Neural cell (in vitro differentiated cells): ENCODE data around the gene TEX9.

Source experiments
- EP300 ChIP-seq: fragments of 450-650 bp; conservative IDR thresholded peaks from 2 replicates; pipeline ENCODE4 v1.6.1; 2014; ENCODE audit warnings: antibody characterized with exemption, mild to moderate bottlenecking, moderate library complexity; ENCODE audit not compliant: poor library complexity, severe bottlenecking
- EZH2 ChIP-seq: fragments of 200-600, 300-800 bp; shearing (Covaris generic), sonication (generic); IDR thresholded peaks from 2 replicates; pipeline ENCODE4 v1.6.1; 2014; ENCODE audit warnings: antibody characterized with exemption, low read length, borderline replicate concordance, mild to moderate bottlenecking; ENCODE audit not compliant: insufficient read depth, poor library complexity, severe bottlenecking
- MXI1 ChIP-seq: fragments of 450-650 bp; conservative IDR thresholded peaks from 2 replicates; pipeline ENCODE4 v1.6.1; 2014; ENCODE audit warnings: antibody characterized with exemption, mild to moderate bottlenecking; ENCODE audit not compliant: poor library complexity, severe bottlenecking
- POLR2AphosphoS5 ChIP-seq: IDR thresholded peaks from 2 replicates; pipeline ENCODE4 v1.6.1; 2012
- RAD21 ChIP-seq: fragments of 450-650 bp; conservative IDR thresholded peaks from 2 replicates; pipeline ENCODE4 v1.6.1; 2014; ENCODE audit warnings: antibody characterized with exemption, mild to moderate bottlenecking, moderate library complexity
- SMC3 ChIP-seq: fragments of 450-650 bp; conservative IDR thresholded peaks from 2 replicates; pipeline ENCODE4 v1.6.1; 2014; ENCODE audit warnings: antibody characterized with exemption, mild to moderate bottlenecking, moderate library complexity; ENCODE audit not compliant: poor library complexity
- TAF1 ChIP-seq: IDR thresholded peaks from 2 replicates; pipeline ENCODE4 v1.6.1; 2012; ENCODE audit warnings: low read depth
- TF ChIP-seq, protein P1 (sequence below): fragments of 450-650 bp; IDR thresholded peaks from 2 replicates; pipeline ENCODE4 v1.5.1; 2014; ENCODE audit warnings: antibody characterized with exemption, mild to moderate bottlenecking, moderate library complexity; ENCODE audit not compliant: poor library complexity, severe bottlenecking
- TF ChIP-seq, protein P2 (sequence below): IDR thresholded peaks from 2 replicates; pipeline ENCODE4 v1.6.1; 2012; ENCODE audit warnings: borderline replicate concordance

DNA sequence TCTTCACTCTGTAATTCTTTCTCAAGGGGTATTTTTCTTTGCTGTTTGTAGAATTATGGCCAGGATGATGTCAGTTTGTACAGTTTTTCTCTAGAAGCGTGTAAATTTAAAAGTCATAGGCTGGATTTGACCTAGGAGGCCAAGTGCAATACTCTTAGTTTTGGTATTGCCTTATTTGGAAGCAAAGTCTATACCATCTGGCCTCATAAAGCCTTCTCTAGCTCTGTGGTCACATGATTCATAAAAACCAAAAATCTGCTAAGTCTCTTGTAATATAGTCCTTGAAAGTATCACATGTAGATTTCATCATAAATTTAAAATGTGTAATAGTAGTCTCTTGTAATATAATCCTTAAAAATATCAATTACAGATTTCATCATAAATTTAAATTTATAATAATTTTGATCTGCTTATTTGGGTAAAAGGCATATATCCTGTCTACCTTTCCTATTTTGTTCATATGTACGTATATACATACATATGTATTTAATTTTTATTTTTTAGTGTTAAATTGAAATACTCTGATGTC lies 25.6 kb downstream of the TEX9 start:
- TF ChIP-seq, protein P1, sequence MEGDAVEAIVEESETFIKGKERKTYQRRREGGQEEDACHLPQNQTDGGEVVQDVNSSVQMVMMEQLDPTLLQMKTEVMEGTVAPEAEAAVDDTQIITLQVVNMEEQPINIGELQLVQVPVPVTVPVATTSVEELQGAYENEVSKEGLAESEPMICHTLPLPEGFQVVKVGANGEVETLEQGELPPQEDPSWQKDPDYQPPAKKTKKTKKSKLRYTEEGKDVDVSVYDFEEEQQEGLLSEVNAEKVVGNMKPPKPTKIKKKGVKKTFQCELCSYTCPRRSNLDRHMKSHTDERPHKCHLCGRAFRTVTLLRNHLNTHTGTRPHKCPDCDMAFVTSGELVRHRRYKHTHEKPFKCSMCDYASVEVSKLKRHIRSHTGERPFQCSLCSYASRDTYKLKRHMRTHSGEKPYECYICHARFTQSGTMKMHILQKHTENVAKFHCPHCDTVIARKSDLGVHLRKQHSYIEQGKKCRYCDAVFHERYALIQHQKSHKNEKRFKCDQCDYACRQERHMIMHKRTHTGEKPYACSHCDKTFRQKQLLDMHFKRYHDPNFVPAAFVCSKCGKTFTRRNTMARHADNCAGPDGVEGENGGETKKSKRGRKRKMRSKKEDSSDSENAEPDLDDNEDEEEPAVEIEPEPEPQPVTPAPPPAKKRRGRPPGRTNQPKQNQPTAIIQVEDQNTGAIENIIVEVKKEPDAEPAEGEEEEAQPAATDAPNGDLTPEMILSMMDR, result no peak
- TF ChIP-seq RAD21 (no peak), POLR2AphosphoS5 (no peak), MXI1 (no peak), EZH2 (no peak), TAF1 (no peak), EP300 (no peak), SMC3 (no peak)
- TF ChIP-seq, protein P2, sequence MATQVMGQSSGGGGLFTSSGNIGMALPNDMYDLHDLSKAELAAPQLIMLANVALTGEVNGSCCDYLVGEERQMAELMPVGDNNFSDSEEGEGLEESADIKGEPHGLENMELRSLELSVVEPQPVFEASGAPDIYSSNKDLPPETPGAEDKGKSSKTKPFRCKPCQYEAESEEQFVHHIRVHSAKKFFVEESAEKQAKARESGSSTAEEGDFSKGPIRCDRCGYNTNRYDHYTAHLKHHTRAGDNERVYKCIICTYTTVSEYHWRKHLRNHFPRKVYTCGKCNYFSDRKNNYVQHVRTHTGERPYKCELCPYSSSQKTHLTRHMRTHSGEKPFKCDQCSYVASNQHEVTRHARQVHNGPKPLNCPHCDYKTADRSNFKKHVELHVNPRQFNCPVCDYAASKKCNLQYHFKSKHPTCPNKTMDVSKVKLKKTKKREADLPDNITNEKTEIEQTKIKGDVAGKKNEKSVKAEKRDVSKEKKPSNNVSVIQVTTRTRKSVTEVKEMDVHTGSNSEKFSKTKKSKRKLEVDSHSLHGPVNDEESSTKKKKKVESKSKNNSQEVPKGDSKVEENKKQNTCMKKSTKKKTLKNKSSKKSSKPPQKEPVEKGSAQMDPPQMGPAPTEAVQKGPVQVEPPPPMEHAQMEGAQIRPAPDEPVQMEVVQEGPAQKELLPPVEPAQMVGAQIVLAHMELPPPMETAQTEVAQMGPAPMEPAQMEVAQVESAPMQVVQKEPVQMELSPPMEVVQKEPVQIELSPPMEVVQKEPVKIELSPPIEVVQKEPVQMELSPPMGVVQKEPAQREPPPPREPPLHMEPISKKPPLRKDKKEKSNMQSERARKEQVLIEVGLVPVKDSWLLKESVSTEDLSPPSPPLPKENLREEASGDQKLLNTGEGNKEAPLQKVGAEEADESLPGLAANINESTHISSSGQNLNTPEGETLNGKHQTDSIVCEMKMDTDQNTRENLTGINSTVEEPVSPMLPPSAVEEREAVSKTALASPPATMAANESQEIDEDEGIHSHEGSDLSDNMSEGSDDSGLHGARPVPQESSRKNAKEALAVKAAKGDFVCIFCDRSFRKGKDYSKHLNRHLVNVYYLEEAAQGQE, result no peak
